HG02623 (cell line): Measurements from ENCODE around the gene HS3ST5.

Experiments used
- ATAC-seq: cut with Tn5 transposase; IDR thresholded peaks from one replicate; pipeline ENCODE4 v1.9.1; 2021; ENCODE audit warnings: moderate library complexity; ENCODE audit not compliant: unreplicated experiment

HS3ST5 gene

GRCh38 chr6:114200891-114201290, 141.9 kb downstream of the HS3ST5 start:
- ATAC-seq = no peak

GRCh38 chr6:114195631-114196403, 147.0 kb downstream of the HS3ST5 start:
- no peak for ATAC-seq

GRCh38 chr6:114195027-114195365, 147.8 kb downstream of the HS3ST5 start:
- ATAC-seq = no peak

- no peak for ATAC-seq
Observed at GRCh38 chr6:114194362-114195026, 148.3 kb downstream of the HS3ST5 start.

GRCh38 chr6:114187563-114187962, 155.3 kb downstream of the HS3ST5 start:
- ATAC-seq = no peak

GRCh38 chr6:114181664-114182063, 161.2 kb downstream of the HS3ST5 start:
- no peak for ATAC-seq

- ATAC-seq = no peak
Observed at GRCh38 chr6:114179411-114179810, 163.4 kb downstream of the HS3ST5 start.

GRCh38 chr6:114176726-114177125, 166.1 kb downstream of the HS3ST5 start:
- ATAC-seq = no peak

- no peak for ATAC-seq
Observed at GRCh38 chr6:114172576-114173260, 170.1 kb downstream of the HS3ST5 start.

GRCh38 chr6:114171473-114171872, 171.3 kb downstream of the HS3ST5 start:
- no peak for ATAC-seq

GRCh38 chr6:114170958-114171387, 171.8 kb downstream of the HS3ST5 start:
- no peak for ATAC-seq

GRCh38 chr6:114170372-114170771, 172.5 kb downstream of the HS3ST5 start:
- no peak for ATAC-seq

GRCh38 chr6:114169763-114170162, 173.1 kb downstream of the HS3ST5 start:
- ATAC-seq = no peak

- ATAC-seq = no peak
Observed at GRCh38 chr6:114167583-114168576, 174.9 kb downstream of the HS3ST5 start.

- ATAC-seq = no peak
Observed at GRCh38 chr6:114164207-114164606, 178.6 kb downstream of the HS3ST5 start.

- no peak for ATAC-seq
Observed at GRCh38 chr6:114162691-114163347, 180.0 kb downstream of the HS3ST5 start.

- ATAC-seq = no peak
Observed at GRCh38 chr6:114160881-114161280, 181.9 kb downstream of the HS3ST5 start.

- no peak for ATAC-seq
Observed at GRCh38 chr6:114159727-114160126, 183.1 kb downstream of the HS3ST5 start.

GRCh38 chr6:114158838-114159694, 183.8 kb downstream of the HS3ST5 start:
- no peak for ATAC-seq
